Measurements from ENCODE around the gene SERPINC1. TPM values are rescaled to one million over a fixed set of nuclear protein-coding genes. Genes with fewer than 3 reads are reported as not detected.
"Not testable (repeated sequence)": the region's sequence is repeated elsewhere in the genome, so short reads cannot be mapped to it uniquely, and the experiment has no call there.

SERPINC1 gene
- polyA plus RNA-seq, 1 donor = 0.12 TPM

GRCh38 chr1:173889885-173890284 is 27.2 kb downstream of the SERPINC1 start:
- DNase-seq = no peak

DNA sequence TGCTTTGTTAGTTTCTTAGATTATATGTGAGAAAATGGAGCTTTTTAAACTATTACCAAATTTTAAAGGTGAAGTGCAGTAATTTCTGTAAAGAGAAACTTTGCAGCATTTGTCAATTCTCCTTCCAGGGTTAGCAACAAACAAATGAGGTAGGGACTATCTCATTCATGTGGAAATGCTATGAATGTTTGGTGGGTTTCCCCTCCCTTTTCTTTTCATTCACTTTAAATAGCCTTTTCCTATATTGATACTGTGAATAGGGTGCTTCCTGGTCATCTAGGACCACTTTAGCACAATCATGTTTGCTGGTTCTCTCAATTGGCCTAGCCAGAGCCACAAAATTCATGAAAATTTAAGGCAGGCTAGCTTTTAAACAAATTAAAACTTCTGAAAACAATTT is 28.4 kb downstream of the SERPINC1 start:
- DNase-seq = no peak

GRCh38 chr1:173887627-173888026 is 29.5 kb downstream of the SERPINC1 start:
- DNase-seq = no peak

- DNase-seq = no peak
Measured at GRCh38 chr1:173886746-173887611, 30.1 kb downstream of the SERPINC1 start.

GRCh38 chr1:173884701-173885100 is 32.4 kb downstream of the SERPINC1 start:
- DNase-seq = no peak

GRCh38 chr1:173881117-173881516 is 36.0 kb downstream of the SERPINC1 start:
- not testable (repeated sequence) for DNase-seq

- DNase-seq = no peak
Measured at GRCh38 chr1:173878251-173878650, 38.9 kb downstream of the SERPINC1 start.

GRCh38 chr1:173876732-173877131 is 40.4 kb downstream of the SERPINC1 start:
- no peak for DNase-seq

GRCh38 chr1:173871500-173871899 is 45.6 kb downstream of the SERPINC1 start:
- no peak for DNase-seq

DNA sequence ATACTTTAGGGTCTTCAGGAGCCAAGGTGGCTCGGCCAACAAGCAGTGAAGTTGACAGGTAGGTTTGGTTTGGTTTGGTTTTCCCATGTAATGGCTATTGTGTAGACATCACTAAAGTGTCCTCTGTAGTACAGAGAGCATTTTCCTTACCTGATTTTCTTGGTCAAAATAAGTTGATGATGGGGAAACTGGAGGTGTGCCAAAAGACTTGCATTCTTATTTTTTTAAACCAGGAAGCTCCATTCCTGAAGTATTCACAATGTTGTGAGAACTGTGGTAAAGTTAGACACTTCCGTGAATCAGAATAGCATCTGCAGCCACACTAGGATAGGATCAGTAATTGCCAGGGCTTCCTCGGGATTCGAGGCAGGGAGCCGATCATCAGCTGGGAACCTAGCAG is 46.0 kb downstream of the SERPINC1 start:
- no peak for DNase-seq

- DNase-seq = no peak
Measured at GRCh38 chr1:173870252-173871075, 46.7 kb downstream of the SERPINC1 start.

GRCh38 chr1:173869021-173869359 is 48.1 kb downstream of the SERPINC1 start:
- no peak for DNase-seq

DNA sequence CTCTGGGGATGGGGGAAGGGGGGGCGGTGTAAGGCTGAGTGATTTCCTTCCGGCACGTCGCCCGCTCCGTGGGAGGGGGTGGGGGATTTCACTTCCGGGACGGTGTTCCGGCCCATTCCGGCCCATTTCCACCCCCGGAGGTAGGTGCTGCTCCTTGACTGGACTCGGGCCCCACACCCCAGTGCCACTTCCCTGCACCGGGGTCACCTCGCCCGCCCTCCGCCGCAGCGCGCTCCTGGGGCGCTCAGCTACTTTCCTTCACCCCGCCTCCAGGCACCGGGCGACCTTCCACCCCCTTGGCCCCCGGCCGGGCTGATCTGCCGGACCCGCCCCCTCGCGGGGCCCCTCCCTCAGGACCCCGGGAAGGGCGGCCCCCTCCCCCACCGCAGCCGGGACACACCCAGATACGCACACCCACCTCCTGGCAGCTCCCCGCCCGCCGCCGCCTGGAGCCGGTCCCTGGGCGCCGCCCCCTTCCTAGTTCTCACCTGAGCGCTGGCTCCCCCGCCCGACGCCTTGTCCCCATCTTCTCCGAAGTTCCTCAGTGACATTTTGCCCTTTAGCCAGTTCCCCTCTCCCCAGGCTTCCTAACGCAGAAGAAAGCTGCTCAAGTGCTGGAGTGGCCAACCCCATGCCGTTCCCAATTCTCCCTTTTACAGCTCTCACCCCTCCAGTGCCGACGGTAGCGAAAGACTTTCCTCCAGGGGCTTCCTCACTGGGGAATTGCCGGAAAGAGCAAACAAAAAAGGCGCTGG is 48.7 kb downstream of the SERPINC1 start, which contains the start of gene ZBTB37:
ZBTB37 (plus strand) TSS at position 115 of the 755 bp plus-strand sequence. CDS start 1,846 bp downstream, outside the sequence.
- no peak for DNase-seq

GRCh38 chr1:173867753-173868265 is 49.3 kb downstream of the SERPINC1 start, which contains the start of gene GAS5:
GAS5 (minus strand) TSS chr1:173867989.
- DNase-seq = peak; percentile 100

GRCh38 chr1:173867141-173867752 is 49.9 kb downstream of the SERPINC1 start:
- DNase-seq = no peak

GRCh38 chr1:173866413-173867115 is 50.6 kb downstream of the SERPINC1 start:
- no peak for DNase-seq

- no peak for DNase-seq
Measured at GRCh38 chr1:173865468-173866164, 51.5 kb downstream of the SERPINC1 start.

DNA sequence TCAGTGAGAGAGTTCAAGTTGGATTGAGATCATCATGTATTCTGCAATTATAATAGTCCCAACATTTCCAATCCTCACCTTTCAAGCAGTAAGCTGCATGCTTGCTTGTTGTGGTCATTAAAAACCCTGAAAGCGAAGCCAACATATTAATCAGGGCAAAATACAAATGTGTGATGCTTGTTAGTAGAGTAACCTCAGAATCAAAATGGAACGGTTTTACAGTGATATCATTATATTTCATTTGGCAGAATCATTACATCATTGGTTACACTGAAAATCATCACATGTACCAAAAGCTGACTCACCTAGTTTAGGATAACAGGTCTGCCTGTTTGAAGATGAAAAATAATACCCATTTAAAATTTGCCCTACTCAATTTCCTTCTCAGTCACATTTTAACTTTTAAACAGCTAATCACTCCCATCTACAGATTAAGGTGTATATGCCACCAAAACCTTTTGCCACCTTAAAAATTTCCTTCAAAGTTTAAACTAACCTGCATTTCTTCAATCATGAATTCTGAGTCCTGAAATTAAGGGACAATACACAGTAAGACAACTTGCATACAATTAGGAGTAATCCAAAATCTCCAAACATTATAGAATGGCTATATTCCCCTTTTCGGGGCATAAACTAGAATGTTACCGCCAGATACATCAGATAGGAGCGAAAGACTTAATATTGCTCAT is 52.8 kb downstream of the SERPINC1 start:
- no peak for DNase-seq

GRCh38 chr1:173863224-173864161 is 53.6 kb downstream of the SERPINC1 start:
- DNase-seq = no peak

Measured in hindlimb muscle (tissue), 1 donor.